Measurements from ENCODE around the gene ZNF805. TPM values are rescaled to one million over a fixed set of nuclear protein-coding genes. Genes with fewer than 3 reads are reported as not detected.
"Not testable (repeated sequence)": the region's sequence is repeated elsewhere in the genome, so short reads cannot be mapped to it uniquely, and the experiment has no call there.

Gene ZNF805
- total and polyA plus RNA-seq, 12 donors = 0.84 to 29.7 (median 18.6) TPM

- 63 to 94% (median 87%) methylated on average over 1 of the region's 1 CpG for WGBS, 4 donors
- Histone ChIP-seq H3K36me3 (replicated peaks in 1 of 2) (no peaks in the 10 kb centered on the region), H3K9me3 (replicated peaks in 1 of 3) (no peaks in the 10 kb centered on the region), H3K27me3 (no peaks in the 10 kb centered on the region), H3K27ac (no peak overlapping the region), H3K4me1 (replicated peaks in 1 of 2) (peaks cover 0 to 13% of the 10 kb centered on the region in 2 donors), H3K4me3 (no peak overlapping the region)
- no peak for TF ChIP-seq POLR2A (IDR thresholded peaks at IDR 0.05)
- TF ChIP-seq CTCF (IDR thresholded peaks at IDR 0.05) = no peak
- intact Hi-C loops (cut with DNase I) = no loop called here
- DNase-seq = no peak
Measured at GRCh38 chr19:57273014-57273413, 32.6 kb downstream of the ZNF805 start.

GRCh38 chr19:57276430-57276829, 36.0 kb downstream of the ZNF805 start:
- no peak for DNase-seq

GRCh38 chr19:57278481-57278880, 38.0 kb downstream of the ZNF805 start:
- peak in 1 of 2 donors; percentile 39 for TF ChIP-seq POLR2A (IDR thresholded peaks at IDR 0.05)
- intact Hi-C loops (cut with DNase I) = loop anchor here in 1 of 2 donors (5.0 kb wide), 1 partner anchor 36 kb away; the partner anchor contains the start of gene ZNF805

More at GRCh38 chr19:57276430-57276829, 36.0 kb downstream of the ZNF805 start:
- TF ChIP-seq CTCF (IDR thresholded peaks at IDR 0.05) (no peak), POLR2A (IDR thresholded peaks at IDR 0.05) (no peak)
- 33 to 54% (median 49%) methylated on average over 1 of the region's 1 CpG for WGBS, 4 donors
- intact Hi-C loops (cut with DNase I) = loop anchor here in 1 of 2 donors (5.0 kb wide), 1 partner anchor 34 kb away; the partner anchor contains the start of gene ZNF805
- no peak overlapping the region for H3K4me3 ChIP-seq
- H3K4me1 ChIP-seq (replicated peaks in 1 of 2) = peaks cover 7 to 23% of the 10 kb centered on the region in 2 donors
- H3K27me3 ChIP-seq = no peaks in the 10 kb centered on the region
- no peaks in the 10 kb centered on the region for H3K36me3 ChIP-seq (replicated peaks in 1 of 2)
- H3K9me3 ChIP-seq (replicated peaks in 1 of 3) = no peaks in the 10 kb centered on the region
- peak overlapping the region in 3 of 5 donors; percentile 21 to 52 (median 26) for H3K27ac ChIP-seq

GRCh38 chr19:57279418-57280164, 39.2 kb downstream of the ZNF805 start:
- H3K4me3 ChIP-seq = peak overlapping the region; percentile 13 to 89 (median 64)
- TF ChIP-seq CTCF (IDR thresholded peaks at IDR 0.05) = peak in 3 of 6 experiments; percentile 15 to 40 (median 28)
- peak; percentile 75 to 87 for TF ChIP-seq POLR2A (IDR thresholded peaks at IDR 0.05)
- no peaks in the 10 kb centered on the region for H3K27me3 ChIP-seq
- 4 to 5% (median 5%) methylated on average over 25 of the region's 25 CpGs for WGBS, 4 donors
- DNase-seq = peak; percentile 88 to 97 (median 95)
- H3K36me3 ChIP-seq (replicated peaks in 1 of 2) = peaks cover 0 to 6% of the 10 kb centered on the region in 2 donors
- intact Hi-C loops (cut with DNase I) = loop anchor here in 1 of 2 donors (5.0 kb wide), 1 partner anchor 37 kb away; the partner anchor contains the start of gene ZNF805
- H3K27ac ChIP-seq = peak overlapping the region; percentile 95 to 100 (median 98)
- no peaks in the 10 kb centered on the region for H3K9me3 ChIP-seq (replicated peaks in 1 of 3)
- H3K4me1 ChIP-seq (replicated peaks in 1 of 2) = peaks cover 37 to 54% of the 10 kb centered on the region in 2 donors

More at GRCh38 chr19:57278481-57278880, 38.0 kb downstream of the ZNF805 start:
- not testable (repeated sequence) for H3K27me3 ChIP-seq; H3K36me3 ChIP-seq (replicated peaks in 1 of 2); H3K9me3 ChIP-seq (replicated peaks in 1 of 3); H3K4me3 ChIP-seq
- peaks cover 26 to 43% of the 10 kb centered on the region in 2 donors for H3K4me1 ChIP-seq (replicated peaks in 1 of 2)
- peak in 3 of 7 donors; percentile 42 to 62 (median 60) for DNase-seq
- H3K27ac ChIP-seq = peak overlapping the region in 4 of 5 donors; percentile 95 to 99 (median 98)
- 35 to 56% (median 50%) methylated on average over 2 of the region's 2 CpGs for whole genome bisulfite sequencing, 4 donors
